Measurements from ENCODE around the gene RPL41.

The RPL41 gene

GRCh38 chr12:56086096-56086495 lies 30.3 kb upstream of the RPL41 start:
- no peak for TF ChIP-seq CTCF (IDR thresholded peaks at IDR 0.05; ENCODE audit: control insufficient read depth, extremely low read depth, insufficient read depth)
- DNase-seq (ENCODE audit: low read depth) = peak; percentile 95
- H3K4me3 ChIP-seq (ENCODE audit: low read depth, low read length) = peak overlapping the region; percentile 29

- peak overlapping the region; percentile 29 for H3K4me3 ChIP-seq (ENCODE audit: low read depth, low read length)
- no peak for TF ChIP-seq CTCF (IDR thresholded peaks at IDR 0.05; ENCODE audit: control insufficient read depth, extremely low read depth, insufficient read depth)
- DNase-seq (ENCODE audit: low read depth) = no peak
Measured at GRCh38 chr12:56086608-56087007, 29.8 kb upstream of the RPL41 start.

GRCh38 chr12:56087220-56087619 lies 29.2 kb upstream of the RPL41 start:
- peak; percentile 67 for DNase-seq (ENCODE audit: low read depth)
- TF ChIP-seq CTCF (IDR thresholded peaks at IDR 0.05; ENCODE audit: control insufficient read depth, extremely low read depth, insufficient read depth) = no peak
- H3K4me3 ChIP-seq (ENCODE audit: low read depth, low read length) = no peak overlapping the region

- DNase-seq (ENCODE audit: low read depth) = no peak
- TF ChIP-seq CTCF (IDR thresholded peaks at IDR 0.05; ENCODE audit: control insufficient read depth, extremely low read depth, insufficient read depth) = no peak
- H3K4me3 ChIP-seq (ENCODE audit: low read depth, low read length) = no peak overlapping the region
Measured at GRCh38 chr12:56097738-56098137, 18.7 kb upstream of the RPL41 start.

GRCh38 chr12:56098592-56098991 lies 17.8 kb upstream of the RPL41 start:
- no peak for TF ChIP-seq CTCF (IDR thresholded peaks at IDR 0.05; ENCODE audit: control insufficient read depth, extremely low read depth, insufficient read depth)
- DNase-seq (ENCODE audit: low read depth) = no peak
- no peak overlapping the region for H3K4me3 ChIP-seq (ENCODE audit: low read depth, low read length)

- DNase-seq (ENCODE audit: low read depth) = no peak
- TF ChIP-seq CTCF (IDR thresholded peaks at IDR 0.05; ENCODE audit: control insufficient read depth, extremely low read depth, insufficient read depth) = no peak
- no peak overlapping the region for H3K4me3 ChIP-seq (ENCODE audit: low read depth, low read length)
Measured at GRCh38 chr12:56099787-56100186, 16.6 kb upstream of the RPL41 start.

- no peak overlapping the region for H3K4me3 ChIP-seq (ENCODE audit: low read depth, low read length)
- no peak for DNase-seq (ENCODE audit: low read depth)
- no peak for TF ChIP-seq CTCF (IDR thresholded peaks at IDR 0.05; ENCODE audit: control insufficient read depth, extremely low read depth, insufficient read depth)
Measured at GRCh38 chr12:56101045-56101444, 15.4 kb upstream of the RPL41 start.

All from LNCaP clone FGC (cell line).